BE2C (cell line): Measurements from ENCODE around the gene TSPAN7.

ENCODE experiments used
- DNase-seq: peaks from one replicate; pipeline ENCODE4 v3.0.0-alpha.2; 2020
- H3K27me3 ChIP-seq: fragments of 250-450 bp; sonication (Bioruptor Pico); 2 replicates; pipeline ENCODE4 v1.5.1; 2020; ENCODE audit warnings: mild to moderate bottlenecking
- H3K36me3 ChIP-seq: fragments of 250-450 bp; sonication (Bioruptor Pico); 2 replicates; pipeline ENCODE4 v1.5.1; 2020; ENCODE audit warnings: mild to moderate bottlenecking
- H3K4me1 ChIP-seq: fragments of 250-450 bp; sonication (Bioruptor Pico); 2 replicates; pipeline ENCODE4 v1.5.1; 2020
- H3K4me3 ChIP-seq: 2 replicates; pipeline ENCODE4 v1.5.1; 2011; ENCODE audit warnings: low read depth, low read length
- H3K9me3 ChIP-seq: fragments of 250-450 bp; sonication (Bioruptor Pico); 2 replicates; pipeline ENCODE4 v1.5.1; 2020
- CTCF ChIP-seq: IDR thresholded peaks from 2 replicates; pipeline ENCODE4 v1.5.1; 2012; ENCODE audit warnings: mild to moderate bottlenecking, low read depth, low read length

Gene TSPAN7

GRCh38 chrX:38519651-38520050, 41.7 kb upstream of the TSPAN7 start:
- no peak for TF ChIP-seq CTCF
- no peak overlapping the region for H3K4me3 ChIP-seq
- no peaks in the 10 kb centered on the region for H3K9me3 ChIP-seq
- H3K4me1 ChIP-seq = no peaks in the 10 kb centered on the region
- H3K36me3 ChIP-seq = no peaks in the 10 kb centered on the region
- no peak for DNase-seq
- no peaks in the 10 kb centered on the region for H3K27me3 ChIP-seq

- no peak for TF ChIP-seq CTCF
- Histone ChIP-seq H3K9me3 (no peaks in the 10 kb centered on the region), H3K36me3 (no peaks in the 10 kb centered on the region), H3K4me1 (no peaks in the 10 kb centered on the region), H3K4me3 (no peak overlapping the region), H3K27me3 (no peaks in the 10 kb centered on the region)
- DNase-seq = no peak
Measured at GRCh38 chrX:38538134-38538533, 23.2 kb upstream of the TSPAN7 start.

GRCh38 chrX:38539748-38540147, 21.6 kb upstream of the TSPAN7 start:
- H3K4me1 ChIP-seq = no peaks in the 10 kb centered on the region
- TF ChIP-seq CTCF = no peak
- H3K4me3 ChIP-seq = no peak overlapping the region
- no peaks in the 10 kb centered on the region for H3K36me3 ChIP-seq
- no peaks in the 10 kb centered on the region for H3K27me3 ChIP-seq
- H3K9me3 ChIP-seq = no peaks in the 10 kb centered on the region
- DNase-seq = no peak

GRCh38 chrX:38548508-38548907, 12.8 kb upstream of the TSPAN7 start:
- no peak for TF ChIP-seq CTCF
- H3K4me3 ChIP-seq = no peak overlapping the region
- H3K9me3 ChIP-seq = no peaks in the 10 kb centered on the region
- no peaks in the 10 kb centered on the region for H3K4me1 ChIP-seq
- H3K36me3 ChIP-seq = no peaks in the 10 kb centered on the region
- DNase-seq = no peak
- H3K27me3 ChIP-seq = no peaks in the 10 kb centered on the region

GRCh38 chrX:38552721-38553120, 8.6 kb upstream of the TSPAN7 start:
- Histone ChIP-seq H3K27me3 (no peaks in the 10 kb centered on the region), H3K9me3 (no peaks in the 10 kb centered on the region), H3K4me1 (no peaks in the 10 kb centered on the region), H3K36me3 (no peaks in the 10 kb centered on the region), H3K4me3 (no peak overlapping the region)
- TF ChIP-seq CTCF = no peak
- DNase-seq = no peak

GRCh38 chrX:38558686-38559085, 2.7 kb upstream of the TSPAN7 start:
- H3K36me3 ChIP-seq = no peaks in the 10 kb centered on the region
- H3K4me3 ChIP-seq = no peak overlapping the region
- DNase-seq = no peak
- H3K4me1 ChIP-seq = no peaks in the 10 kb centered on the region
- H3K27me3 ChIP-seq = no peaks in the 10 kb centered on the region
- H3K9me3 ChIP-seq = no peaks in the 10 kb centered on the region
- TF ChIP-seq CTCF = no peak
